Endothelial cell of umbilical vein (primary cell): ENCODE results near the gene UBE2QL1. TPM values are rescaled to one million over a fixed set of nuclear protein-coding genes. Genes with fewer than 3 reads are reported as not detected.

Experiments
- BruUV-seq: library from RNA; stranded (reverse); fragments of 400-500 nt; replicated peaks from 2 replicates; lab custom pipeline; 2021; lab: Mats Ljungman, UMichigan
- CTCF ChIA-PET: fragments of 300-600, 350-600 bp; sonication (Branson Sonifier 250); formaldehyde crosslinking; loops from one replicate; lab custom pipeline; 2021; ENCODE audit warnings: antibody characterized with exemption, inconsistent platforms; lab: Charles Lee
- POLR2A ChIA-PET: fragments of 300-600, 350-600 bp; sonication (Branson Sonifier 250); formaldehyde crosslinking; loops from one replicate; lab custom pipeline; 2021; ENCODE audit warnings: antibody characterized with exemption, inconsistent platforms; lab: Charles Lee
- DNase-seq: peaks from one replicate; pipeline ENCODE4 v3.0.0-alpha.2; 2011; ENCODE audit warnings: low read depth, low spot score
- FAIRE-seq: peaks from 2 replicates; lab custom pipeline; 2011; peaks lifted over from hg19 to GRCh38; lab: Jason Lieb, UNC
- H2AFZ ChIP-seq: 2 replicates; pipeline ENCODE4 v1.6.0; 2012; ENCODE audit warnings: low read depth, low read length, control low read depth, inconsistent platforms
- H3K27ac ChIP-seq: 2 replicates; pipeline ENCODE4 v1.5.1; 2011; ENCODE audit warnings: low read depth, mild to moderate bottlenecking, control low read depth, low read length, moderate library complexity; ENCODE audit not compliant: insufficient read depth
- H3K27me3 ChIP-seq, 2 experiments: 2 replicates each; pipeline versions ENCODE4 v1.6.0 to v1.6.1; 2011; ENCODE audit warnings: low read length in 2 of 2, mixed read lengths in 1 of 2; ENCODE audit not compliant: control insufficient read depth in 2 of 2, insufficient read depth in 2 of 2
- H3K36me3 ChIP-seq, 2 experiments: 2 replicates in 1 of 2; 3 replicates in 1 of 2; pipeline ENCODE4 v1.5.1; 2011; ENCODE audit warnings: low read length in 2 of 2, mild to moderate bottlenecking in 1 of 2, moderate library complexity in 1 of 2; ENCODE audit not compliant: control insufficient read depth in 2 of 2, insufficient read depth in 2 of 2; ENCODE audit errors: extremely low read depth in 1 of 2
- H3K4me1 ChIP-seq: 3 replicates; pipeline ENCODE4 v1.5.1; 2011; ENCODE audit warnings: mild to moderate bottlenecking, low read length; ENCODE audit not compliant: control insufficient read depth, insufficient read depth; ENCODE audit errors: extremely low read depth
- H3K4me2 ChIP-seq: 2 replicates; pipeline ENCODE4 v1.6.1; 2011; ENCODE audit warnings: low read length, control low read depth, mixed read lengths; ENCODE audit not compliant: insufficient read depth
- H3K4me3 ChIP-seq, 3 experiments: fragments of 200-600 bp in 1 of 3; sonication (generic), shearing (Covaris generic) in 1 of 3; replicated peaks in 1 of 3; 2 replicates each; pipeline ENCODE4 v1.5.1; 2011 to 2016; ENCODE audit warnings: control low read depth in 3 of 3, low read length in 3 of 3, mild to moderate bottlenecking in 2 of 3, inconsistent platforms in 1 of 3, low read depth in 1 of 3, moderate library complexity in 1 of 3; ENCODE audit not compliant: insufficient read depth in 1 of 3
- H3K79me2 ChIP-seq: 2 replicates; pipeline ENCODE4 v1.6.0; 2012; ENCODE audit warnings: low read length, inconsistent platforms; ENCODE audit not compliant: control insufficient read depth, insufficient read depth
- H3K9ac ChIP-seq: replicated peaks from 2 replicates; pipeline ENCODE3; 2011; ENCODE audit warnings: low read length, control low read depth; ENCODE audit not compliant: insufficient read depth; ENCODE audit errors: extremely low read depth
- H3K9me1 ChIP-seq: replicated peaks from 3 replicates; pipeline ENCODE4 v1.6.0; 2011; ENCODE audit warnings: mild to moderate bottlenecking, low read length; ENCODE audit not compliant: control insufficient read depth, insufficient read depth; ENCODE audit errors: extremely low read depth
- H3K9me3 ChIP-seq: replicated peaks from 2 replicates; pipeline ENCODE4 v1.5.1; 2012; ENCODE audit warnings: low read length, inconsistent platforms; ENCODE audit not compliant: control insufficient read depth, insufficient read depth
- H4K20me1 ChIP-seq: replicated peaks from 2 replicates; pipeline ENCODE3; 2011; ENCODE audit warnings: mild to moderate bottlenecking, low read length; ENCODE audit not compliant: control insufficient read depth, insufficient read depth; ENCODE audit errors: extremely low read depth
- CTCF ChIP-seq, 2 donors: IDR thresholded peaks; 1 replicate in 1 of 2; 2 replicates in 1 of 2; pipeline ENCODE4 v1.5.1; 2011; ENCODE audit warnings: low read length in 2 of 2, mild to moderate bottlenecking in 2 of 2, moderate library complexity in 2 of 2, control low read depth in 1 of 2, inconsistent platforms in 1 of 2, low read depth in 1 of 2; ENCODE audit not compliant: insufficient read depth in 1 of 2; ENCODE audit errors: extremely low read depth in 1 of 2
- EZH2 ChIP-seq: IDR thresholded peaks from 2 replicates; pipeline ENCODE4 v1.6.1; 2012; ENCODE audit warnings: borderline replicate concordance, low read depth, mild to moderate bottlenecking, moderate library complexity, low read length, inconsistent platforms; ENCODE audit not compliant: severe bottlenecking
- FOS ChIP-seq: IDR thresholded peaks from 2 replicates; pipeline ENCODE4 v1.6.1; 2011; ENCODE audit warnings: mild to moderate bottlenecking, low read length, moderate library complexity, borderline replicate concordance; ENCODE audit not compliant: insufficient read depth
- GATA2 ChIP-seq: IDR thresholded peaks from 2 replicates; pipeline ENCODE4 v1.7.0; 2011; ENCODE audit warnings: low read depth, mild to moderate bottlenecking, moderate library complexity, mixed read lengths, low read length; ENCODE audit not compliant: insufficient read length, insufficient read depth
- JUN ChIP-seq: IDR thresholded peaks from 2 replicates; pipeline ENCODE4 v1.6.1; 2011; ENCODE audit warnings: borderline replicate concordance, low read depth; ENCODE audit not compliant: insufficient read length, insufficient read depth
- MYC ChIP-seq: IDR thresholded peaks from one replicate; pipeline ENCODE4 v1.6.1; 2011; ENCODE audit warnings: mild to moderate bottlenecking, low read depth, low read length
- POLR2A ChIP-seq: IDR thresholded peaks from 2 replicates; pipeline ENCODE4 v1.6.1; 2012; ENCODE audit warnings: low read depth, mild to moderate bottlenecking, control low read depth, low read length
- POLR2AphosphoS5 ChIP-seq: IDR thresholded peaks from 2 replicates; pipeline ENCODE4 v1.6.1; 2012; ENCODE audit warnings: low read depth, mild to moderate bottlenecking, control low read depth, low read length, moderate library complexity; ENCODE audit not compliant: insufficient read depth
- dilution Hi-C: fragments of 300-500 bp; cut with MboI; formaldehyde crosslinking; loops from one replicate; pipeline ENCODE4 v1.15.0; 2019; ENCODE audit warnings: low sequenced_read_pairs; ENCODE audit not compliant: extremely low pct_ligation_motif_present
- intact Hi-C: fragments of 100-400 bp; cut with micrococcal nuclease; formaldehyde crosslinking; loops from one replicate; pipeline ENCODE4 v1.10.0; 2022
- polyA plus RNA-seq, 4 experiments: library from polyadenylated mRNA; depleted of rRNA in 3 of 4; stranded (reverse) in 3 of 4; unstranded in 1 of 4; fragments of >200 nt; gene quantifications; 2 replicates each; pipeline versions ENCODE4 v1.2.1 to v1.2.3, GENCODE V29; 2011 to 2012; ENCODE audit warnings: missing spikeins in 1 of 4
- total RNA-seq: library from RNA; stranded (reverse); gene quantifications from 2 replicates; pipeline ENCODE4 v1.2.3, GENCODE V29; 2021
- TF ChIP-seq, protein P1 (sequence below): IDR thresholded peaks from 2 replicates; pipeline ENCODE4 v1.6.1; 2011; ENCODE audit not compliant: insufficient read depth, insufficient read length

UBE2QL1 gene
- total and polyA plus RNA-seq, 2 donors (not counting 3 experiments of a cell fraction or from before 2014, with no cell fraction given), result 0.04 to 0.15 TPM

GRCh38 chr5:6447384-6448140 is 1.1 kb upstream of the UBE2QL1 start:
- H3K4me1 ChIP-seq, result peaks cover 5% of the 10 kb centered on the region
- DNase-seq (no peak), FAIRE-seq (no peak)
- dilution Hi-C loops, result no loop called here
- H3K4me3 ChIP-seq, result no peak overlapping the region
- no peak overlapping the region for H3K9ac ChIP-seq
- H3K27ac ChIP-seq, result no peak overlapping the region
- no peaks in the 10 kb centered on the region for H4K20me1 ChIP-seq
- no peak overlapping the region for H3K4me2 ChIP-seq
- ChIA-PET POLR2A (no interaction called here), CTCF (interaction anchor here (1.5 kb wide), 1 partner anchor 69 kb away, joined by 5 read pairs; the partner anchor contains the start of gene MED10)
- H3K27me3 ChIP-seq, result peaks cover 24 to 32% of the 10 kb centered on the region in 2 experiments
- no peak for TF ChIP-seq EZH2
- no peak for TF ChIP-seq JUN
- no peak for TF ChIP-seq GATA2
- TF ChIP-seq POLR2AphosphoS5, result no peak
- TF ChIP-seq, protein P1, sequence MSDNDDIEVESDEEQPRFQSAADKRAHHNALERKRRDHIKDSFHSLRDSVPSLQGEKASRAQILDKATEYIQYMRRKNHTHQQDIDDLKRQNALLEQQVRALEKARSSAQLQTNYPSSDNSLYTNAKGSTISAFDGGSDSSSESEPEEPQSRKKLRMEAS, result no peak
- no peak for TF ChIP-seq CTCF (IDR thresholded peaks at IDR 0.05; ENCODE audit: extremely low read depth in 1 of 2, insufficient read depth in 1 of 2, low read depth in 1 of 2, low read length in 2 of 2)
- TF ChIP-seq POLR2A, result no peak
- TF ChIP-seq FOS, result no peak
- no peak for TF ChIP-seq MYC
- no peak overlapping the region for H2AFZ ChIP-seq
- no peaks in the 10 kb centered on the region for H3K79me2 ChIP-seq
- H3K9me3 ChIP-seq, result no peaks in the 10 kb centered on the region
- BruUV-seq, result no TSS peak
- no peaks in the 10 kb centered on the region for H3K36me3 ChIP-seq
- intact Hi-C loops, result loop anchor here (2.0 kb wide), 1 partner anchor 75 kb away; no protein-coding TSS in a partner anchor
- H3K9me1 ChIP-seq, result no peaks in the 10 kb centered on the region
